Fibroblast of lung (primary cell): ENCODE measurements around the gene TP73. TPM values are rescaled to one million over a fixed set of nuclear protein-coding genes. Genes with fewer than 3 reads are reported as not detected.

ENCODE experiments used
- DNase-seq, 2 donors: peaks; one replicate each; pipeline versions ENCODE4 v3.0.0 to v3.0.0-alpha.2; 2010; ENCODE audit warnings: low read depth in 2 of 2
- H2AFZ ChIP-seq: 2 replicates; pipeline ENCODE4 v1.5.1; 2012; ENCODE audit warnings: low read length, control low read depth, inconsistent platforms
- H3K27ac ChIP-seq: 2 replicates; pipeline ENCODE4 v1.5.1; 2011; ENCODE audit warnings: low read length, control low read depth; ENCODE audit not compliant: insufficient read depth
- H3K27me3 ChIP-seq: 2 replicates; pipeline ENCODE4 v1.5.1; 2011; ENCODE audit warnings: mild to moderate bottlenecking, low read length; ENCODE audit not compliant: control insufficient read depth, insufficient read depth
- H3K36me3 ChIP-seq: 2 replicates; pipeline ENCODE4 v1.5.1; 2011; ENCODE audit warnings: low read length; ENCODE audit not compliant: control insufficient read depth, insufficient read depth
- H3K4me1 ChIP-seq: 2 replicates; pipeline ENCODE4 v1.5.1; 2011; ENCODE audit warnings: low read length; ENCODE audit not compliant: control insufficient read depth, insufficient read depth; ENCODE audit errors: extremely low read depth
- H3K4me2 ChIP-seq: 2 replicates; pipeline ENCODE4 v1.5.1; 2011; ENCODE audit warnings: low read length, control low read depth; ENCODE audit not compliant: insufficient read depth; ENCODE audit errors: extremely low read depth
- H3K4me3 ChIP-seq, 4 experiments: fragments of 200-600 bp in 1 of 4; sonication (generic) in 1 of 4; replicated peaks in 1 of 4; 2 replicates each; pipeline ENCODE4 v1.5.1; 2011 to 2016; ENCODE audit warnings: low read length in 4 of 4, low read depth in 3 of 4, mild to moderate bottlenecking in 3 of 4, control low read depth in 2 of 4, inconsistent platforms in 1 of 4, mixed read lengths in 1 of 4; ENCODE audit not compliant: insufficient read depth in 1 of 4; ENCODE audit errors: control extremely low read depth in 1 of 4
- H3K79me2 ChIP-seq: 2 replicates; pipeline ENCODE4 v1.5.1; 2012; ENCODE audit warnings: mild to moderate bottlenecking, low read length, inconsistent platforms; ENCODE audit not compliant: control insufficient read depth, insufficient read depth
- H3K9ac ChIP-seq: 2 replicates; pipeline ENCODE4 v1.5.1; 2011; ENCODE audit warnings: mild to moderate bottlenecking, low read length, control low read depth; ENCODE audit not compliant: insufficient read depth
- H3K9me3 ChIP-seq: 2 replicates; pipeline ENCODE4 v1.5.1; 2012; ENCODE audit warnings: low read depth, low read length; ENCODE audit not compliant: control insufficient read depth, insufficient read depth
- H4K20me1 ChIP-seq: 2 replicates; pipeline ENCODE4 v1.5.1; 2011; ENCODE audit warnings: low read length; ENCODE audit not compliant: control insufficient read depth, insufficient read depth; ENCODE audit errors: extremely low read depth
- EZH2 ChIP-seq: IDR thresholded peaks from 2 replicates; pipeline ENCODE4 v1.5.1; 2012; ENCODE audit warnings: low read length, control low read depth, mild to moderate bottlenecking; ENCODE audit errors: missing control alignments
- polyA plus RNA-seq, 2 donors: library from polyadenylated mRNA; depleted of rRNA in 1 of 2; stranded (reverse) in 1 of 2; unstranded in 1 of 2; fragments of >200 nt; gene quantifications; 2 replicates each; pipeline ENCODE4 v1.2.1, GENCODE V29; 2011 to 2012; ENCODE audit warnings: missing spikeins in 1 of 2
- total RNA-seq: library from RNA; depleted of rRNA; stranded (reverse); fragments of >200 nt; gene quantifications from 2 replicates; pipeline ENCODE4 v1.2.1, GENCODE V29; 2014
- TF ChIP-seq, protein P1 (sequence below), 2 donors: IDR thresholded peaks in 1 of 2; conservative IDR thresholded peaks in 1 of 2; 1 replicate in 1 of 2; 2 replicates in 1 of 2; pipeline ENCODE4 v1.5.1; 2011 to 2012; ENCODE audit warnings: low read length in 2 of 2, control low read depth in 1 of 2, inconsistent platforms in 1 of 2, low read depth in 1 of 2, mild to moderate bottlenecking in 1 of 2

Gene TP73
- total and polyA plus RNA-seq, 2 donors (not counting 1 experiment from before 2014, with no cell fraction given): not detected

DNA sequence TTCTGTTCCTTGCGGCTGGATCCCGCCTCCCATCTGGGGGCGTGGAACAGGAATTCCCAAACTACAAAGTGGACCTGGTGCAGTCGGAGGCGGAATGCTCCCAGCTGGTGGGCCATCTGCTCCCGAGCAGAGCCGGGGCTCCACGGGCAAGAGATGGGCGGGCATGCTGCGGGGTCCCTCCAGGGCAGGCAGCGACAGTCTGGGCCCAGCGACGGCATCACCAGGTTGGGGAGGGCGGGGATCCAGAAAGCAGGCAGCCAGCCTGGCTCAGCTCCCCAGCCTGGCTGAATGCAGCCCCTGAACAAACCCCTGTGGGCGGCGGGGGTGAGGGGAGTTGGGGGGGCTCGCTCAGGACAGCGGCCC is 44.6 kb upstream of the TP73 start:
- H3K4me2 ChIP-seq: no peak overlapping the region
- H3K27ac ChIP-seq: no peak overlapping the region
- H4K20me1 ChIP-seq: no peaks in the 10 kb centered on the region
- TF ChIP-seq EZH2: no peak
- TF ChIP-seq, protein P1, sequence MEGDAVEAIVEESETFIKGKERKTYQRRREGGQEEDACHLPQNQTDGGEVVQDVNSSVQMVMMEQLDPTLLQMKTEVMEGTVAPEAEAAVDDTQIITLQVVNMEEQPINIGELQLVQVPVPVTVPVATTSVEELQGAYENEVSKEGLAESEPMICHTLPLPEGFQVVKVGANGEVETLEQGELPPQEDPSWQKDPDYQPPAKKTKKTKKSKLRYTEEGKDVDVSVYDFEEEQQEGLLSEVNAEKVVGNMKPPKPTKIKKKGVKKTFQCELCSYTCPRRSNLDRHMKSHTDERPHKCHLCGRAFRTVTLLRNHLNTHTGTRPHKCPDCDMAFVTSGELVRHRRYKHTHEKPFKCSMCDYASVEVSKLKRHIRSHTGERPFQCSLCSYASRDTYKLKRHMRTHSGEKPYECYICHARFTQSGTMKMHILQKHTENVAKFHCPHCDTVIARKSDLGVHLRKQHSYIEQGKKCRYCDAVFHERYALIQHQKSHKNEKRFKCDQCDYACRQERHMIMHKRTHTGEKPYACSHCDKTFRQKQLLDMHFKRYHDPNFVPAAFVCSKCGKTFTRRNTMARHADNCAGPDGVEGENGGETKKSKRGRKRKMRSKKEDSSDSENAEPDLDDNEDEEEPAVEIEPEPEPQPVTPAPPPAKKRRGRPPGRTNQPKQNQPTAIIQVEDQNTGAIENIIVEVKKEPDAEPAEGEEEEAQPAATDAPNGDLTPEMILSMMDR (conservative IDR thresholded peaks at IDR 0.05 in 1 of 2, IDR thresholded peaks at IDR 0.05 in 1 of 2; ENCODE audit: low read depth in 1 of 2, low read length in 2 of 2): no peak
- H3K4me1 ChIP-seq: no peaks in the 10 kb centered on the region
- DNase-seq: no peak
- no peaks in the 10 kb centered on the region for H3K36me3 ChIP-seq
- no peak overlapping the region for H3K9ac ChIP-seq
- no peaks in the 10 kb centered on the region for H3K9me3 ChIP-seq
- H2AFZ ChIP-seq: no peak overlapping the region
- no peaks in the 10 kb centered on the region for H3K79me2 ChIP-seq
- H3K4me3 ChIP-seq: no peak overlapping the region
- H3K27me3 ChIP-seq: peaks cover 7% of the 10 kb centered on the region

DNA sequence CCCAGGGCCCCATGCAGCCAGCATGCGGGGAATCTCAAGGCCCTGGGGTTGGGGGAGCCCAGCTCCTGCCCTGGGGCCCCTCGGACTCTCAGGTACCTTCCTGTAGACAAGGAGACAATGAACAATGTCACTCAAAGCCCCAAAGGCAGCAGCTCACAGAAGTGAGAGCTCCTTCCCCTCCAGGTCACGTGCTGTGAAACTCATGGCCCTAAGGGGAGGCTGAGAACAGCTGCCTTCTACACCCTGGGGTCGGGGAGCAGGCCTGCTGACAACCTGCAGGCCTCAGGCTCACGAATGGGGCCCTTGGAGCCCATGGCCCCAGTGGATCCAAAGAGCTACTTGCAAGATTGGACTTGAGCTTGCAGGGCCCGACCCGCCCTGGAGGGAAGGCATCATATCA is 44.2 kb upstream of the TP73 start:
- Histone ChIP-seq H3K36me3 (no peaks in the 10 kb centered on the region), H3K27me3 (peaks cover 7% of the 10 kb centered on the region), H3K4me3 (no peak overlapping the region), H4K20me1 (no peaks in the 10 kb centered on the region), H2AFZ (no peak overlapping the region), H3K9me3 (no peaks in the 10 kb centered on the region), H3K9ac (no peak overlapping the region), H3K4me1 (no peaks in the 10 kb centered on the region), H3K79me2 (no peaks in the 10 kb centered on the region), H3K27ac (no peak overlapping the region), H3K4me2 (no peak overlapping the region)
- TF ChIP-seq, protein P1 (conservative IDR thresholded peaks at IDR 0.05 in 1 of 2, IDR thresholded peaks at IDR 0.05 in 1 of 2; ENCODE audit: low read depth in 1 of 2, low read length in 2 of 2): no peak
- TF ChIP-seq EZH2: no peak
- DNase-seq: no peak

DNA sequence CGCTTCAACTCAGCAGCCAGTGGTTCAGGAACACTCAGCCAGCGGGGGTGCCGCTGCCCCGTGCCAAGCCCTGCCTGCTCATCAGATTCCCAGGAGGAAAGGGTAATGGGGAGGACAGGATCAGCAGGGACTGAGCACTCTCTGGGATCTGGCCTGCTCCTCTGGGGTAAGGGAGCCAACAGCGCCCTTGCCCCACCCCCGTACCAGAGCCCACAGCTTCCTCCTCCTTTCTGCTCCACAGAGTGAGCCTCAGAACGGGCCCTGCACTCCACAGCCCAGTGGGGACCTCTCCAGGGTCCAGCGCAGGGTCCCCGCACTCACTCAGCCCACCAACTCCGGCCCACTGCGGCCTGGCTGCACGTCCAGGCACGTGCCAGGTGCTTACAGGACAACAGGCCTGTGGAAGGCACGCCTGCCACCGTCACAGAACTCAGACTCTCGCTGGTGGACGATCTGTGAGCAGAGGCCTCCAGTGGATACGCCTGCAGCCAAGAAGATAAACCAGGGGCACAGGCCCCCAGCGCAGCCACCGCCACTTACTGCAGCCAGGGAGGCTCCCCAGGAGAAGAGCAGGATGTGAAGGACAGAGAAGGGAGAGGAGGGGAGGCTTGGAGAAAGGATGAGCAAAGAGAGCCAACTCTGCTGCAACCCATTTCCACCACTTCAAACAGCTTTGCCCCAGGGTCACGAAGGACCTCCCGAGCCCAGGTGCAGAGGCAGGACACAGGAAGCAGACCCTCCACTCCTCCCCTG is 43.1 kb upstream of the TP73 start:
- no peaks in the 10 kb centered on the region for H3K79me2 ChIP-seq
- no peaks in the 10 kb centered on the region for H3K4me1 ChIP-seq
- no peak overlapping the region for H3K27ac ChIP-seq
- H3K27me3 ChIP-seq: peaks cover 7% of the 10 kb centered on the region
- H3K4me2 ChIP-seq: no peak overlapping the region
- TF ChIP-seq EZH2: no peak
- TF ChIP-seq, protein P1 (conservative IDR thresholded peaks at IDR 0.05 in 1 of 2, IDR thresholded peaks at IDR 0.05 in 1 of 2; ENCODE audit: low read depth in 1 of 2, low read length in 2 of 2): no peak
- H4K20me1 ChIP-seq: no peaks in the 10 kb centered on the region
- H3K9ac ChIP-seq: no peak overlapping the region
- H3K4me3 ChIP-seq: no peak overlapping the region
- H3K36me3 ChIP-seq: no peaks in the 10 kb centered on the region
- H2AFZ ChIP-seq: no peak overlapping the region
- H3K9me3 ChIP-seq: no peaks in the 10 kb centered on the region
- DNase-seq: no peak
